HL-60 (cell line): ENCODE results near the gene S100P.

Experiments used
- DNase-seq, 2 experiments: peaks; one replicate each; pipeline ENCODE4 v3.0.0-alpha.2; 2010 to 2020; ENCODE audit warnings: low read depth in 1 of 2, low spot score in 1 of 2
- H3K27ac ChIP-seq: fragments of 250-450 bp; sonication (Bioruptor Pico); replicated peaks from 2 replicates; pipeline ENCODE4 v1.5.1; 2020; ENCODE audit warnings: mild to moderate bottlenecking, moderate library complexity
- H3K27me3 ChIP-seq: fragments of 250-450 bp; sonication (Bioruptor Pico); 2 replicates; pipeline ENCODE4 v1.5.1; 2021; ENCODE audit warnings: mild to moderate bottlenecking, moderate library complexity; ENCODE audit not compliant: insufficient read depth, poor library complexity, severe bottlenecking
- H3K4me3 ChIP-seq: replicated peaks from 2 replicates; pipeline ENCODE4 v1.5.1; 2011; ENCODE audit warnings: mild to moderate bottlenecking, control low read depth, low read length; ENCODE audit not compliant: insufficient read depth
- GABPA ChIP-seq: IDR thresholded peaks from 2 replicates; pipeline ENCODE4 v1.6.1; 2012; ENCODE audit warnings: low read depth
- POLR2AphosphoS5 ChIP-seq: IDR thresholded peaks from 2 replicates; pipeline ENCODE4 v1.6.1; 2012; ENCODE audit warnings: low read depth
- SPI1 ChIP-seq: IDR thresholded peaks from 2 replicates; pipeline ENCODE4 v1.6.1; 2012; ENCODE audit warnings: low read depth, mild to moderate bottlenecking, borderline replicate concordance
- TF ChIP-seq, protein P1 (sequence below): IDR thresholded peaks from one replicate; pipeline ENCODE4 v1.5.1; 2011; ENCODE audit warnings: low read length, control low read depth, inconsistent platforms; ENCODE audit not compliant: insufficient read depth
- TF ChIP-seq, protein P2 (sequence below): IDR thresholded peaks from 2 replicates; pipeline ENCODE4 v1.6.1; 2012; ENCODE audit warnings: low read depth; ENCODE audit not compliant: insufficient replicate concordance

S100P gene

DNA sequence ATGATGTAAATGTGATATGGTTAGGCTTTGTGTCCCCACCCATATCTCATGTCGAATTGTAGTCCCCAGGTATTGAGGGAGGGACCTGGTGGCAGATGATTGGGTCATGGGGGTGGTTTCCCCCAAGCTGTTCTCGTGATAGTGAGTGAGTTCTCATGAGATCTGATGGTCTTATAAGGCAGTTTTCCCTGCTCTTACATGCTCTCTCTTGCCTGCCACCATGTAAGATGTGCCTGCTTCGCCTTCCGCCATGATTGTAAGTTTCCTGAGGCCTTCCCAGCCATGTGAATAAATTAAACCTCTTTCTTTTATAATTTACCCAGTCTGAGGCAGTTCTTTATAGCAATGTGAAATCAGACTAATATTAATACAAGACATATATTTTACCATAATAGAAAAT lies 46.2 kb downstream of the S100P start:
- Histone ChIP-seq H3K27ac (no peak overlapping the region), H3K4me3 (no peak overlapping the region), H3K27me3 (no peaks in the 10 kb centered on the region)
- TF ChIP-seq POLR2AphosphoS5 (no peak), SPI1 (no peak), GABPA (no peak)
- DNase-seq = no peak

DNA sequence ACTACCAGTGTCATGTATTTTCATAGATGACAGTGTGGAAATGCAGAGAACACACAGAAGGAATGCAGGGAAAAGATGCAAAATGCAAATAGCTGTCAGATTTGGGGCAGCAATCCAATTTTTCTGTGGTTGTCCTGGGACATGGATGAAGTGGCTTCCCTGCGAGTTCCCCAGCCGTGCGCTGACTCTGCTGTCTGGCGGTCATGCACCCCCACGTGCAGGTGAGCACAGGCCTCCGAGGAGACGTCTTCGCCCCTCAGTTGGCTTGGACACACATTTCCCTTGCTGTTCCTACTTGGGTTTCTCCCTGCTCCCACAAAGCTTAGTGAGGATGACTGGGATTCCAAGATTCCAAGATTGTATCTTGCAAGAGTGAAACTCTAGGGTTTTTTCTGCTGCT lies 46.7 kb downstream of the S100P start:
- no peaks in the 10 kb centered on the region for H3K27me3 ChIP-seq
- no peak overlapping the region for H3K27ac ChIP-seq
- TF ChIP-seq, protein P1, sequence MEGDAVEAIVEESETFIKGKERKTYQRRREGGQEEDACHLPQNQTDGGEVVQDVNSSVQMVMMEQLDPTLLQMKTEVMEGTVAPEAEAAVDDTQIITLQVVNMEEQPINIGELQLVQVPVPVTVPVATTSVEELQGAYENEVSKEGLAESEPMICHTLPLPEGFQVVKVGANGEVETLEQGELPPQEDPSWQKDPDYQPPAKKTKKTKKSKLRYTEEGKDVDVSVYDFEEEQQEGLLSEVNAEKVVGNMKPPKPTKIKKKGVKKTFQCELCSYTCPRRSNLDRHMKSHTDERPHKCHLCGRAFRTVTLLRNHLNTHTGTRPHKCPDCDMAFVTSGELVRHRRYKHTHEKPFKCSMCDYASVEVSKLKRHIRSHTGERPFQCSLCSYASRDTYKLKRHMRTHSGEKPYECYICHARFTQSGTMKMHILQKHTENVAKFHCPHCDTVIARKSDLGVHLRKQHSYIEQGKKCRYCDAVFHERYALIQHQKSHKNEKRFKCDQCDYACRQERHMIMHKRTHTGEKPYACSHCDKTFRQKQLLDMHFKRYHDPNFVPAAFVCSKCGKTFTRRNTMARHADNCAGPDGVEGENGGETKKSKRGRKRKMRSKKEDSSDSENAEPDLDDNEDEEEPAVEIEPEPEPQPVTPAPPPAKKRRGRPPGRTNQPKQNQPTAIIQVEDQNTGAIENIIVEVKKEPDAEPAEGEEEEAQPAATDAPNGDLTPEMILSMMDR = no peak
- TF ChIP-seq POLR2AphosphoS5 (no peak), SPI1 (no peak), GABPA (no peak)
- TF ChIP-seq, protein P2, sequence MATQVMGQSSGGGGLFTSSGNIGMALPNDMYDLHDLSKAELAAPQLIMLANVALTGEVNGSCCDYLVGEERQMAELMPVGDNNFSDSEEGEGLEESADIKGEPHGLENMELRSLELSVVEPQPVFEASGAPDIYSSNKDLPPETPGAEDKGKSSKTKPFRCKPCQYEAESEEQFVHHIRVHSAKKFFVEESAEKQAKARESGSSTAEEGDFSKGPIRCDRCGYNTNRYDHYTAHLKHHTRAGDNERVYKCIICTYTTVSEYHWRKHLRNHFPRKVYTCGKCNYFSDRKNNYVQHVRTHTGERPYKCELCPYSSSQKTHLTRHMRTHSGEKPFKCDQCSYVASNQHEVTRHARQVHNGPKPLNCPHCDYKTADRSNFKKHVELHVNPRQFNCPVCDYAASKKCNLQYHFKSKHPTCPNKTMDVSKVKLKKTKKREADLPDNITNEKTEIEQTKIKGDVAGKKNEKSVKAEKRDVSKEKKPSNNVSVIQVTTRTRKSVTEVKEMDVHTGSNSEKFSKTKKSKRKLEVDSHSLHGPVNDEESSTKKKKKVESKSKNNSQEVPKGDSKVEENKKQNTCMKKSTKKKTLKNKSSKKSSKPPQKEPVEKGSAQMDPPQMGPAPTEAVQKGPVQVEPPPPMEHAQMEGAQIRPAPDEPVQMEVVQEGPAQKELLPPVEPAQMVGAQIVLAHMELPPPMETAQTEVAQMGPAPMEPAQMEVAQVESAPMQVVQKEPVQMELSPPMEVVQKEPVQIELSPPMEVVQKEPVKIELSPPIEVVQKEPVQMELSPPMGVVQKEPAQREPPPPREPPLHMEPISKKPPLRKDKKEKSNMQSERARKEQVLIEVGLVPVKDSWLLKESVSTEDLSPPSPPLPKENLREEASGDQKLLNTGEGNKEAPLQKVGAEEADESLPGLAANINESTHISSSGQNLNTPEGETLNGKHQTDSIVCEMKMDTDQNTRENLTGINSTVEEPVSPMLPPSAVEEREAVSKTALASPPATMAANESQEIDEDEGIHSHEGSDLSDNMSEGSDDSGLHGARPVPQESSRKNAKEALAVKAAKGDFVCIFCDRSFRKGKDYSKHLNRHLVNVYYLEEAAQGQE = no peak
- H3K4me3 ChIP-seq = no peak overlapping the region
- no peak for DNase-seq

DNA sequence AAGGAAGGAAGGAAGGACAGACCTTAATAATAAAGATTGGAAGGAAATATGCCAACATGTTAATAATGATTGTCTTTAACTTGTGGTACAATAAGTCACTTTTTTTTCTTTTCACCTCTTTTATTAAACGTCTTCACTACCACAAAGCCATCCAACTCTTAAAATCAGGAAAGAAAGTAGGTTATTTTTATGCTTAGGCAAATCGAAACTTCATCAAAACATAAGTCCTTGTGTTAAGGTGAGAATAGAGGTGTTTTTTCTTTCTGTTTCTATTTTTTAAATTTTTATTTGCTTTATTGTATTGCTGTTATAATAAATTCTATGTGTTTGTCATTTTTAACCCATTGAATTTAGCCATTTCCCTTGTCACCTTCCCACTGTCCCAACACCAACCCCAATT lies 48.8 kb downstream of the S100P start:
- DNase-seq = no peak
- TF ChIP-seq GABPA (no peak), SPI1 (no peak), POLR2AphosphoS5 (no peak)
- TF ChIP-seq, protein P1 = no peak
- TF ChIP-seq, protein P2 = no peak
- Histone ChIP-seq H3K27ac (no peak overlapping the region), H3K4me3 (no peak overlapping the region), H3K27me3 (no peaks in the 10 kb centered on the region)

DNA sequence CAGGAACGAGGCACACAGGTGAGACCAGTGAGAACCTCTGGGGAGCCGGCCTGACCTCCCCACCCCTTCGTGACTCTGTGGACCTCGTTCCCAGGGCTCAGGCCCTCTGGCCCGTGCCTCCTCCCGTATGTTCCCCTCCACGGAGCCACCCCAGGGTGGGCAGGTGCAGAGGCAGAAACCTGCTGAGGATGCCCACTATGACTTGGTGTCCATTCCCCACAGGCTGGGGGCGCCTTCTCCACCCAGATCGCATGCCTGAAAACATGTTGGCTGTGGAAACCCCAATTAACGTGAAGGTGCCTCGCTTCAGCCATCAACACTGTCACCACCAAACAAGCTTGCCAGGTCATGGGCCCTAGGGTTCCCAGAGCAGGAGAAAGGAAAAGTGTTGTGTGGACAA lies 49.3 kb downstream of the S100P start:
- Histone ChIP-seq H3K4me3 (no peak overlapping the region), H3K27me3 (no peaks in the 10 kb centered on the region), H3K27ac (no peak overlapping the region)
- TF ChIP-seq POLR2AphosphoS5 = no peak
- TF ChIP-seq, protein P1 = no peak
- TF ChIP-seq SPI1 = no peak
- TF ChIP-seq, protein P2 = no peak
- no peak for TF ChIP-seq GABPA
- DNase-seq = no peak
